Measurements from ENCODE around the gene MTREX.

GRCh38 chr5:55303238-55303690, 4.5 kb upstream of the MTREX start:
- TF ChIP-seq CTCF (IDR thresholded peaks at IDR 0.05) (no peak), POLR2AphosphoS5 (IDR thresholded peaks at IDR 0.05) (no peak)
